CD14-positive monocyte (primary cell): ENCODE data around the gene SPART. TPM values are rescaled to one million over a fixed set of nuclear protein-coding genes. Genes with fewer than 3 reads are reported as not detected.

Experiments used
- DNase-seq, 3 donors: peaks; one replicate each; pipeline ENCODE4 v3.0.0-alpha.2; 2011 to 2022
- H2AFZ ChIP-seq: 2 replicates; pipeline ENCODE4 v1.6.0; 2012; ENCODE audit warnings: mild to moderate bottlenecking, low read depth, low read length, inconsistent platforms; ENCODE audit not compliant: insufficient read depth, poor library complexity, severe bottlenecking
- H3K27ac ChIP-seq, 2 donors: 1 replicate in 1 of 2; 2 replicates in 1 of 2; pipeline ENCODE4 v1.5.1; 2012 to 2013; ENCODE audit warnings: low read length in 2 of 2, control low read depth in 1 of 2, inconsistent platforms in 1 of 2, low read depth in 1 of 2, mild to moderate bottlenecking in 1 of 2
- H3K27me3 ChIP-seq, 2 donors: one replicate each; pipeline versions ENCODE4 v1.6.0 to v1.6.1; 2011 to 2013; ENCODE audit warnings: low read length in 2 of 2; ENCODE audit not compliant: control insufficient read depth in 2 of 2, insufficient read depth in 2 of 2
- H3K36me3 ChIP-seq, 2 donors: replicated peaks in 1 of 2; 1 replicate in 1 of 2; 2 replicates in 1 of 2; pipeline versions ENCODE4 v1.5.1 to v1.6.1; 2012 to 2013; ENCODE audit warnings: low read length in 2 of 2, control low read depth in 1 of 2, inconsistent platforms in 1 of 2, mild to moderate bottlenecking in 1 of 2; ENCODE audit not compliant: insufficient read depth in 2 of 2, control insufficient read depth in 1 of 2
- H3K4me1 ChIP-seq, 2 donors: 1 replicate in 1 of 2; 2 replicates in 1 of 2; pipeline versions ENCODE4 v1.5.1 to v1.6.1; 2012 to 2013; ENCODE audit warnings: low read length in 2 of 2, control low read depth in 1 of 2, inconsistent platforms in 1 of 2, mild to moderate bottlenecking in 1 of 2, moderate library complexity in 1 of 2; ENCODE audit not compliant: insufficient read depth in 2 of 2, control insufficient read depth in 1 of 2
- H3K4me2 ChIP-seq: replicated peaks from 2 replicates; pipeline ENCODE3; 2012; ENCODE audit warnings: low read length, moderate library complexity, mild to moderate bottlenecking; ENCODE audit not compliant: poor library complexity, severe bottlenecking; ENCODE audit errors: extremely low read depth
- H3K4me3 ChIP-seq, 3 experiments: fragments of 200-600 bp in 1 of 3; sonication (generic) in 1 of 3; replicated peaks in 1 of 3; 1 replicate in 2 of 3; 2 replicates in 1 of 3; pipeline ENCODE4 v1.5.1; 2011 to 2013; ENCODE audit warnings: low read length in 3 of 3, mild to moderate bottlenecking in 3 of 3, control low read depth in 2 of 3, low read depth in 2 of 3, inconsistent platforms in 1 of 3, moderate library complexity in 1 of 3
- H3K79me2 ChIP-seq: 2 replicates; pipeline ENCODE4 v1.6.0; 2012; ENCODE audit warnings: mild to moderate bottlenecking, control low read depth, inconsistent platforms, low read length, moderate library complexity; ENCODE audit not compliant: insufficient read depth
- H3K9ac ChIP-seq: 2 replicates; pipeline ENCODE4 v1.6.0; 2017; ENCODE audit warnings: low read length, mild to moderate bottlenecking; ENCODE audit not compliant: insufficient read depth, poor library complexity, severe bottlenecking
- H3K9me3 ChIP-seq, 2 donors: replicated peaks in 1 of 2; 1 replicate in 1 of 2; 2 replicates in 1 of 2; pipeline versions ENCODE4 v1.5.1 to v1.6.1; 2012 to 2013; ENCODE audit warnings: low read length in 2 of 2, control low read depth in 1 of 2; ENCODE audit not compliant: control insufficient read depth in 1 of 2, insufficient read depth in 1 of 2
- H4K20me1 ChIP-seq: 2 replicates; pipeline ENCODE4 v1.6.0; 2012; ENCODE audit warnings: mild to moderate bottlenecking, low read length, control low read depth, moderate library complexity; ENCODE audit not compliant: insufficient read depth
- H3K27ac Mint-ChIP-seq, 7 donors: one replicate each; pipeline ENCODE4 v1.8.0; 2020; ENCODE audit warnings: mild to moderate bottlenecking in 7 of 7, mixed read lengths in 7 of 7, moderate library complexity in 6 of 7, inconsistent platforms in 2 of 7
- H3K27me3 Mint-ChIP-seq, 3 donors: one replicate each; pipeline ENCODE4 v1.8.0; 2021 to 2022; ENCODE audit warnings: low read depth in 3 of 3, mild to moderate bottlenecking in 3 of 3, mixed read lengths in 3 of 3, moderate library complexity in 3 of 3, inconsistent platforms in 1 of 3
- H3K36me3 Mint-ChIP-seq, 2 donors: one replicate each; pipeline ENCODE4 v1.8.0; 2020; ENCODE audit warnings: mixed read lengths in 2 of 2, inconsistent platforms in 1 of 2, mild to moderate bottlenecking in 1 of 2
- H3K4me1 Mint-ChIP-seq: one replicate; pipeline ENCODE4 v1.8.0; 2020; ENCODE audit warnings: mild to moderate bottlenecking, mixed read lengths
- H3K4me3 Mint-ChIP-seq, 2 donors: one replicate each; pipeline ENCODE4 v1.8.0; 2020; ENCODE audit warnings: mild to moderate bottlenecking in 2 of 2, mixed read lengths in 2 of 2, moderate library complexity in 1 of 2
- H3K9me3 Mint-ChIP-seq, 7 donors: one replicate each; pipeline ENCODE4 v1.8.0; 2020 to 2022; ENCODE audit warnings: mixed read lengths in 7 of 7, mild to moderate bottlenecking in 6 of 7, moderate library complexity in 6 of 7, inconsistent platforms in 2 of 7
- CTCF ChIP-seq: fragments of 200-600 bp; IDR thresholded peaks from one replicate; pipeline ENCODE4 v1.8.0; 2022; ENCODE audit warnings: antibody characterized with exemption, mild to moderate bottlenecking
- WGBS: methylation state at CpG from one replicate; pipeline ENCODE4 v1.1.5; 2013; ENCODE audit warnings: missing lambda C conversion rate; ENCODE audit not compliant: insufficient coverage; 5-methylcytosine and 5-hydroxymethylcytosine counted together
- intact Hi-C, 2 donors: fragments of 100-400 bp; cut with micrococcal nuclease; formaldehyde crosslinking; loops; one replicate each; pipeline versions ENCODE4 v1.15.0 to v1.15.1; 2023
- polyA plus RNA-seq, 3 donors: library from polyadenylated mRNA; depleted of rRNA in 1 of 3; unstranded in 2 of 3; stranded (reverse) in 1 of 3; fragments of 300-500 nt in 2 of 3; fragments of >200 nt in 1 of 3; fragmentation: Illumina TruSeq in 2 of 3; gene quantifications; 1 replicate in 2 of 3; 2 replicates in 1 of 3; pipeline ENCODE4 v1.2.3, GENCODE V29; 2012 to 2021

The SPART gene
- polyA plus RNA-seq, 3 donors = 24.4 to 37.0 (median 29.8) TPM

DNA sequence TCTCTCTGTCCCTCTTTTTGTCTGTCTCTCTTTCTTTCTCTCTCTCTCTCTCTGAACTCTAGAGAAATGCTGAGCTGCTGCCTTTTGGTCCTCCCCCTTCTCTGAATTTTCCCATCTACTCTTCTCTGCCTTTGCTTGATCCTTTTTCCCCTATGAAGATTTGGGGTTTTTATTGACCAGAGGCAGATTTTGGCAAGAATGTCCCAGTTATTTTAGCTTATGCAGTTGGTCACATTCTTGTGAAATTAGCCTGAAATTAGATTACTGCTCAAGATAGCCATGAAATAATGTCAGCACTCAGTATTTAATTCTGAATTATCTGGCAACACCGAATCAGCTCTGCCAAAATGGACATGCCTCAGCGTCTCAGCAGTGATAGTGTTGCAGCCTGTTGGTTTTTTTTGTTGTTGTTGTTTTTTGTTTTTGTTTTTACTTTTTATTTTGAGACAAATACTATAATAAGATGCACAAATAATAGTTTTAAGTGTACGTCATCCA, 17.2 kb upstream of the SPART start:
- no peaks in the 10 kb centered on the region for H3K9me3 ChIP-seq
- DNase-seq = no peak
- Mint-ChIP-seq H3K27ac (peak overlapping the region in 1 of 7 donors; percentile 80), H3K4me3 (no peak overlapping the region), H3K36me3 (peaks cover 5% of the 10 kb centered on the region in 2 donors), H3K4me1 (peaks cover 3% of the 10 kb centered on the region), H3K27me3 (no peaks in the 10 kb centered on the region), H3K9me3 (no peaks in the 10 kb centered on the region)
- no peak overlapping the region for H3K27ac ChIP-seq
- H3K4me2 ChIP-seq = no peak overlapping the region
- WGBS = no CpG with 5 or more reads among the region's 3 CpGs
- no peak for TF ChIP-seq CTCF
- no peaks in the 10 kb centered on the region for H3K79me2 ChIP-seq
- no peak overlapping the region for H2AFZ ChIP-seq
- H3K27me3 ChIP-seq = no peaks in the 10 kb centered on the region
- no peaks in the 10 kb centered on the region for H3K36me3 ChIP-seq
- intact Hi-C loops = no loop called here
- no peaks in the 10 kb centered on the region for H3K4me1 ChIP-seq
- no peaks in the 10 kb centered on the region for H4K20me1 ChIP-seq
- no peak overlapping the region for H3K4me3 ChIP-seq
- no peak overlapping the region for H3K9ac ChIP-seq

DNA sequence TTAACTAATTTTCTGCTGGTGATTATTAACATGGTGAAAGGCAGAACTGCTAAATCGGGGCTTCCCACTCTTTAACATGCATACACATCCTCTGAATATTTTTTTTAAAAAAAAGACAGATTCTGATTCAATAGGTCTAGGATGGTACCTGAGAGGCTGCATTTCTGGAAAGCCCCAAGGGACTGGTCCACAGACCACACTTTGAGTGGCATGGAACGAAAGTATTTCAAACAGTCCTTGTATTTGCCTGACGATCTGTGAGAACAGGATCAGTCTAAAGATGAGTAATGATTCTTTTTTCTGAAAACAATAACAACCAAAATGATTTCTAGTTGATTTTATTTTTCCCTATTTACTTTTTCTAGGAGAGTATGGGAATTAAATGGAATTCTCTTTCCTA, 16.7 kb upstream of the SPART start:
- no peaks in the 10 kb centered on the region for H3K27me3 ChIP-seq
- WGBS = no CpG with 5 or more reads among the region's 3 CpGs
- H3K27ac Mint-ChIP-seq = no peak overlapping the region
- H3K9me3 ChIP-seq = no peaks in the 10 kb centered on the region
- no peak overlapping the region for H3K9ac ChIP-seq
- H3K9me3 Mint-ChIP-seq = no peaks in the 10 kb centered on the region
- H3K27ac ChIP-seq = no peak overlapping the region
- H3K27me3 Mint-ChIP-seq = no peaks in the 10 kb centered on the region
- no peaks in the 10 kb centered on the region for H3K36me3 ChIP-seq
- peaks cover 5% of the 10 kb centered on the region in 2 donors for H3K36me3 Mint-ChIP-seq
- no peaks in the 10 kb centered on the region for H4K20me1 ChIP-seq
- H3K4me3 ChIP-seq = no peak overlapping the region
- no peak for TF ChIP-seq CTCF
- H2AFZ ChIP-seq = no peak overlapping the region
- no peak overlapping the region for H3K4me2 ChIP-seq
- H3K4me3 Mint-ChIP-seq = no peak overlapping the region
- H3K4me1 Mint-ChIP-seq = peaks cover 3% of the 10 kb centered on the region
- intact Hi-C loops = no loop called here
- no peaks in the 10 kb centered on the region for H3K4me1 ChIP-seq
- no peaks in the 10 kb centered on the region for H3K79me2 ChIP-seq
- no peak for DNase-seq
